Skeletal muscle cell (primary cell): ENCODE results near the gene ZSWIM1.
"Not testable (repeated sequence)": the region's sequence is repeated elsewhere in the genome, so short reads cannot be mapped to it uniquely, and the experiment has no call there.

Source experiments
- DNase-seq: peaks from one replicate; pipeline ENCODE4 v3.0.0-alpha.2; 2010; ENCODE audit warnings: low read depth
- H3K4me3 ChIP-seq: 2 replicates; pipeline ENCODE4 v1.5.1; 2011; ENCODE audit warnings: low read depth, mild to moderate bottlenecking, control low read depth, low read length, moderate library complexity

The ZSWIM1 gene

DNA sequence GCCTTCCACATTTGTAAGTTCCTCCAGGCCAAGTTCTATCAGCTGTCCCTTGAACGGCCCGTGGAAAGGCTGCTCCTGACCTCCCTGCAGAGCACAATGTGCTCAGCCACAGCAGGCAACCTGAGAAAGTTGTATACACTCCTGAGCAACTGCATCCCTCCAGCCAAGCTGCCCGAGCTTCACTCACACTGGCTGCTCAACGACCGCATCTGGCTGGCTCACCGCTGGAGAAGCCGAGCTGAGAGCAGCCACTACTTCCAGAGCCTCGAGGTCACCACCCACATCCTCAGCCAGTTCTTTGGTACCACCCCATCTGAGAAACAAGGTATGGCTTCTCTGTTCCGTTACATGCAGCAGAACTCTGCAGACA lies 2.1 kb downstream of the ZSWIM1 start:
- H3K4me3 ChIP-seq, result no peak overlapping the region
- DNase-seq, result no peak

DNA sequence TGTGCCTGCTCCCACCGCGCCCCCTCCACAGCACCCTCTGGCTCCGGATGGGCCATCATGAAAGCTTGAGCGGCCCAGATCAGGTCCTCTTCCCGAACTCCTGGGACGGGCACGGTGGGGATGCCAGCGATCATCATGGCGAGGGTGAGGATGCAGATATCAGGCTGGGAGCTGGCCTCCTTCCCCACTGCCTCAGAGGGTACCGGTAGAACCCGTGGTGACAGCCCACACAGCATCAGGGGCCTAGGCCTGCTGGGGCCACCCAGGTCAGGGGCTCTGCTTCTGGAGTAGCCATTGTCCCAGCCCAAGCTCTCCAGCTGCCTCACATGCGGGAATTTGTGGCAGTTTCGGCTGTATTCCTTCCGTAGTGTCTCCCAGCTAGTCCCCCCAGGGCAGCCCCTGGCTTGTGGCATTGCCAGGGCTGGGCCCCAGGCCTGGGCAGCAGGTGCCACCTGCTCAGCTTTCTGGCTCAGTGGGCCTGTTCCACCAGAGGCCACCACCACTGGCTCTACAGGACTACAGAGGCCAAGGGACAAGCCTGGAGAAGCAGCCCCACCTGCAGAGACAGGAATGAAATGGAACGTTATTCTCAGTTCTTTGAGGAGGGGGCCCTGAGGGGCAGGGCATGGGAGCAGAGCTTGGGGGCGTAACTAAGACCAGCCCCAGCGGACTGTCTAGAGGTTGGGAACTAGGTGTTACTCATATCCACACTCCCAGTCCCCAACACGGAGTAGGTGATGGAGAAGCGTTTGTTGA lies 5.7 kb downstream of the ZSWIM1 start:
- no peak for DNase-seq
- H3K4me3 ChIP-seq, result no peak overlapping the region

DNA sequence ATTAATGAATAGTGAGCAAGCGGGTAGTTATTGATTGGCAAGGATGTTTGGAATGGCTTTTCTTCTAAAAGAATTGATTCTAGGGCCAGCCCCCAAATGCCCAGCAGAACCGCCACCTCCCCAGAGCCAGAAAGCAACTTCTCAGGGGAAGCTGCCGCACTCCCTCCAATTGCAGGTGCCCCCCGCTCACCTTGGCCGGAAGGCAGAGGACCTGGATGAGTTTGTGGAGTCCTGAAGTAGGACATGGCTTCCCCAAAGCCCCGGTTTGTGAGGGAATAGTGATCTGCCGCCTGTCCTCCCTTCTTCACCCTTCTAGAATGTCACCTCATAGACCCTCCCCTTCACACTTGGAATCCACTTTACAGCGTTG lies 6.3 kb downstream of the ZSWIM1 start, which contains the start of gene SPATA25:
SPATA25 (minus strand) TSS at position 277 of the 370 bp plus-strand sequence; CDS start at position 245, 32 bp downstream.
- no peak within 1 kb of the TSS for H3K4me3 ChIP-seq
- no peak for DNase-seq

DNA sequence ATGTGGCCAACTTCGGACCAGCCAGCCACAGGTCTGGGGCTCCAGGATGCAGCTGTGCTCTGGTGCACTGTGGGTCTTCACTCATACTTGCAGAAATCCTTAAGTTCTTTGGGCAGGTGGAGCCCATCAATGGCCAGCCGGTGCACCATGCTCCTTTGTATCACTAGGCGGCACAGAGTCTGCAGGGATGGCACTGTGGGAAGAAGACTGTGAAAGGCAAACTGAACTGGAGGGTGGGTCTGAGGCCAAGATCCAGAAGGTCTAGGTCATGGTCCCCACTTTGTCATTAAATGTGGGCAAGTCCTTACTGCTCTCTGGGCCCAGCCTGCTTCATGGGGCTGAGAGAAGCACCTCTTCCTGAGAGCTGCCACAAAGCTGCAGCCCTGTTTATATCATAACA lies 7.7 kb downstream of the ZSWIM1 start:
- DNase-seq, result no peak
- H3K4me3 ChIP-seq, result no peak overlapping the region

DNA sequence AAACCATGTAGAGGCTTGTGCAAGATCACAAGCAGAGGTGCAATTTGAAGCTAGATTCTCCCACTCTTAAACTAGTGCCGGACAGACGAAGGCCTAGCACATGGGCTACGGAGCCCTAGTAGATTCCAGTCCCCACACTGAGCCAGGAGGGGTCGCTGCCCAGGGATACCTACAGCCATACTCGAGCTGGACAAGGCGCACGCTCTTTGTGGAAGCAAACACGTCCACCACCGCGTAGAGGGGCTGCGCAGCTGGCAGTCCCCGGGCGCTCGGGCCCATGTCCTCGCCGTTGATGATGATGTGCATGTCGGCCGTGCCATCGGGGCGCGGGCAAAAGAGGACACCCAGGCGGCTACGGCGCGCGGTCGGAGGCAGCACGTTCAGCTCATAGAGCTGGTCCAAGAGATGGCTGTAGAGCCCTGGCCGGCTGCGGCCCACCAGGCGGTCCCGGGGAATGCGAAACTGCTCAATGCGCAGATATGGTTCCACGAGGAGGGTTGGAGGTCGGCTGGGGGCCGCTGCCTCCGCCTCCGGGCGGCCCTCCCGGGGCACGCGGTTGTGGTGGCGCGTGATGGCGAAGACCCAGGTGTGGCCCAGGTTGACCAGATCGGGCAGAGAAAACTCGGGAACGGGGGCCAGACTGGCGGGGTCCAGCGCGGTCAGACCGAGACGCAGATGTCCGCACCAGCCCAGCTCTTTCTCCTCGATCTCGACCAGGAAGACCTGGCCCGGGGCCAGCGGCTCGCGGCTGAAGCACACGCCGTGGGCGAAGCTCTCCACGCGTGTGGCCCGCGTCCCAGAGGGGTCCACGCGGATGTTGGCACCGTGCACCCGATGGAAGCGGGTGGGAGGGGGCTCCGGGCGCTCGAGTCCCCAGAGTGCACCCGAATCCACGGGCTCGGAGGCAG lies 9.3 kb downstream of the ZSWIM1 start:
- DNase-seq, result peak; percentile 39
- peak overlapping the region; percentile 75 for H3K4me3 ChIP-seq

DNA sequence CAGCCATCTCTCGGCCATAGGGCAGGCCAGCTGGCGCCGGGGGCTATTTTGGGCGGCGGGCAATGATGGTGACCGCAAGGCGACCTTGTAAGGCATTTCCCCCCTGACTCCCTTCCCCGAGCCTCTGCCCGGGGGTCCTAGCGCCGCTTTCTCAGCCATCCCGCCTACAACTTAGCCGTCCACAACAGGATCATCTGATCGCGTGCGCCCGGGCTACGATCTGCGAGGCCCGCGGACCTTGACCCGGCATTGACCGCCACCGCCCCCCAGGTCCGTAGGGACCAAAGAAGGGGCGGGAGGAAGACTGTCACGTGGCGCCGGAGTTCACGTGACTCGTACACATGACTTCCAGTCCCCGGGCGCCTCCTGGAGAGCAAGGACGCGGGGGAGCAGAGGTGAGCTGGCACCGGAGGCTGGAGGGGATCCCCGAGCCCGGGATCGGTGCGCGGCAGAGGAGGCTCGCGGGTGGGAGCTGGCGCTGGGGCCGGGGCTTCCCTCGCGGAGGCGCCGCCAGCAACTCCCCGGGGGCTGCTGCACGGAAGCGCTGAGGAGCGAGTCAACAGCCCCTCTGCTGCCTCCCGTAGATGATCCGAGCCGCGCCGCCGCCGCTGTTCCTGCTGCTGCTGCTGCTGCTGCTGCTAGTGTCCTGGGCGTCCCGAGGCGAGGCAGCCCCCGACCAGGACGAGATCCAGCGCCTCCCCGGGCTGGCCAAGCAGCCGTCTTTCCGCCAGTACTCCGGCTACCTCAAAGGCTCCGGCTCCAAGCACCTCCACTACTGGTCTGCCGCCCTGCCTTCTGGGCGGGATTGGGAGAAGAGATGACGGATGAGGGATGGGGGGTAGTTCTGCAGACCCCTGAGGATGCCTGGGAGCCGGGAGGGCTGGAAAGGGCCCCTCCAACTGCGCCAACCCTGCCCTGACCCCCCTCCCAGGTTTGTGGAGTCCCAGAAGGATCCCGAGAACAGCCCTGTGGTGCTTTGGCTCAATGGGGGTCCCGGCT lies 10.3 kb downstream of the ZSWIM1 start, which contains the start of the genes CTSA and NEURL2:
CTSA (plus strand) TSS at position 351 of the 999 bp plus-strand sequence; CDS start at position 585, 234 bp downstream.
NEURL2 (minus strand) TSS at position 224 of the 999 bp plus-strand sequence; CDS start at position 7, 217 bp downstream.
- peak; percentile 83 for DNase-seq
- peak within 1 kb of the TSS; percentile 75 for H3K4me3 ChIP-seq

DNA sequence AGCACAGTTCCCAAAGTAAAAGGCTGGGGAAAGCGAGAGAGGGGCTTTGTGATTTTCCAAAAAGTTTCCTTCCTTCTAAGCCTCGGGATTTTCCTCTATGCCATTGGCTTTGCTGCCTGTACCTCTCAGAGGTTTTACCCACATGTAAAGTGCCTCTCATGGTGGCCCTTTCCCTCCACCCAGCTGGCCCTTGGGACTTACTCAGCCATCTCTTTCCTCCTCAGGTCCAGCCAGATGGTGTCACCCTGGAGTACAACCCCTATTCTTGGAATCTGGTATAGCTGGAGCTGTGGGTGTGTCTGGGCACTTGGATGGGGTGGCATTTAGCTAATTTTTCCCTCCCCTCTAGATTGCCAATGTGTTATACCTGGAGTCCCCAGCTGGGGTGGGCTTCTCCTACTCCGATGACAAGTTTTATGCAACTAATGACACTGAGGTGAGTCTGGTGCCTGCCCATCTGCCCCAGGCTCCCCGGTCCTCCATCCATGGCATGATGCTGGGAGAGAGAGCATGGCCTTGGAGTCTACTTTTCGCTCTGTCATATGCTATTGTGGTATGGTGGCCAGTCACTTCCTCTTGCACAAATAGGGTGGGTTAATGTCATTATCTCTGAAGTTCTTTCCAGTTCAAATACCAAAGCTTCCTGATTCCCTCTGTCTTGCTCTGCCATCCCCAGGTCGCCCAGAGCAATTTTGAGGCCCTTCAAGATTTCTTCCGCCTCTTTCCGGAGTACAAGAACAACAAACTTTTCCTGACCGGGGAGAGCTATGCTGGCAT lies 11.2 kb downstream of the ZSWIM1 start:
- DNase-seq, result no peak
- peak overlapping the region; percentile 75 for H3K4me3 ChIP-seq

DNA sequence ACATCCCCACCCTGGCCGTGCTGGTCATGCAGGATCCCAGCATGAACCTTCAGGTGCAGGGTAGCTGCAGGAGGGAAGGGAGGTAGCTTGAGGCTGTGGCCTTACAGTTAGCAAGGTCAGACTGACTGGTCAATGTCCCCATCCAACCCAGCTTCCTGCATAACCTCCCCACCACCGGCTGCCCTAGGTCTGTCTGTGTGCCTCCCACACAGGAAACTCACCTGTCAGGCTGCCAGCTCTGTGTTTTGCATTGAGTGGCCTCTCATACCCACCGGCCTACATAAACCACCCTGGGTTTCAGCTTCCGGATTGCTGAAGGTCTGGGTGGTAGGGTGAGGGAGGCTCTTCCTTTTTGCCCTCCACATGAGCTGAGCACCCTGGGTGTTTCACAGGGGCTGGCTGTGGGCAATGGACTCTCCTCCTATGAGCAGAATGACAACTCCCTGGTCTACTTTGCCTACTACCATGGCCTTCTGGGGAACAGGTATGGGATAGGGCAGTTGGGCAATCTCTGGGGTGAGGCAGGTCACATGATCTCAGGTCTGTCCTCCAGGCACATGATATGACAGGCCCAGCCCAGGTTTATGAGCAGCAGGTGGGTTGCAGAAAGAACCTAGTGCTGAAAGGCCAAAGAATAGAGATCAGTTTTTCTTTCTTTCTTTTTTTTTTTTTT lies 11.9 kb downstream of the ZSWIM1 start:
- no peak for DNase-seq
- no peak overlapping the region for H3K4me3 ChIP-seq

DNA sequence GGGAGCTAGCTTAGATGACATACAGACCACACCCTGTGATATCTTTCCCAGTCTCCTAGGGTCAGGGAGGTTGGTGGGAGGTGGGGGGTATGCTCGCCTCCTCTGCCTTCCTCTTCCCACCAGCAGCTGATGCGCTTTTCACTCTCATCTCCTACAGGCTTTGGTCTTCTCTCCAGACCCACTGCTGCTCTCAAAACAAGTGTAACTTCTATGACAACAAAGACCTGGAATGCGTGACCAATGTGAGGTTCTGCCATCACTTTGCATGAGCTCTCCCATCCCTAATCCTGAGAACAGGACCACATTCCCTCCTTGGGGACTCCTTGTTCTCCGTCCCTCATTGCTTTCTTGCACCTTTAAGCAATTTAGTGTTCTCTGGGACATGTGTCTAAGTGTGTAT lies 12.8 kb downstream of the ZSWIM1 start:
- H3K4me3 ChIP-seq, result no peak overlapping the region
- no peak for DNase-seq

DNA sequence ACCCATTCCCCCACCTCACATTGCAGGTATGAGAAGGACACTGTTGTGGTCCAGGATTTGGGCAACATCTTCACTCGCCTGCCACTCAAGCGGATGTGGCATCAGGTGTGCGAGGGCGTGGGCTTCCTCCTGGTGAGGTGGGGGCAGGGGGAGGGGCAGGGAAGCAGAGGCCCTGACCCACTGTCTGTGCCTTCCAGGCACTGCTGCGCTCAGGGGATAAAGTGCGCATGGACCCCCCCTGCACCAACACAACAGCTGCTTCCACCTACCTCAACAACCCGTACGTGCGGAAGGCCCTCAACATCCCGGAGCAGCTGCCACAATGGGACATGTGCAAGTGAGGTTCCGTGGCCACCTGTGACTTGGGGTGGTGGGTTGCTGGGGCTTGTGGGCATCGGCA lies 13.8 kb downstream of the ZSWIM1 start:
- H3K4me3 ChIP-seq, result no peak overlapping the region
- no peak for DNase-seq

DNA sequence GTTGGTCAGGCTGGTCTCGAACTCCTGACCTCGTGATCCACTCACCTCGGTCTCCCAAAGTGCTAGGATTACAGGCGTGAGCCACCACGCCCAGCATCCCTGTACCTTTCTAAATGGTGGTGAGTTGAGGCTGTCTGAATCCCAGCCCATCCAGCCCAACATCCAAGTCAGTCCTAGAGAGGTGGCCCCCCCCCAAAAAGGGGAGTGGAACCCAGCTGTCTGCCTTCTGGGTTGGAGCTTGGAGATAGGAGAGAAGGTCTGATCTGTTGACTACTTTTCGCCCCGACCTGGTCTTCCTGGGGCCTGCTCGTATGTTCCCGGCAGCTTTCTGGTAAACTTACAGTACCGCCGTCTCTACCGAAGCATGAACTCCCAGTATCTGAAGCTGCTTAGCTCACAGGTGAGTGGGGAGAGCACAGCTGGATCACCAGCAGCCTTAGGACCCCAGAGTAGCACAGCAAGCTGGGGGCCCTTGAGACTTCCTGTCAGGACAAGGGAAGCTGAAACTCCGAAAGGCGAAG lies 15.7 kb downstream of the ZSWIM1 start:
- no peak for DNase-seq
- H3K4me3 ChIP-seq, result no peak overlapping the region

DNA sequence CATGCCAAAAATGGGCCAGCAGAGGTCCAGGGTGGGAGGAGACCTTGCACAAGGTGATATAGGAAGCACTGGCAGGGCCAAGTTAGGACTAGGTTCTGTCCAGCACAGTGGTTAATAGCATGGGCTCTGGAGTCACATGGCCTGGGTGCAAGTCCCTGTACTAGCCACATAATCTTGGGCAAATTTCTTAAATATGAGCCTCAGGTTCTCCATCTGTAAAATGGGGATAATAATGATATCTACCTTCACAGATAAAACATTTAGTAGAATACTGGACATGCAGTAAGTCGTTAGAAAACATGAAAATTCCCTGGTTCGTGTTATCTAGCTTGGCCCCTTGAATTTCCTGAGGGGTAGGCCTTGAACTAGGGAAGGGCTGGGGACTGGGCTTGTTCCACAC lies 16.3 kb downstream of the ZSWIM1 start:
- no peak overlapping the region for H3K4me3 ChIP-seq
- no peak for DNase-seq

DNA sequence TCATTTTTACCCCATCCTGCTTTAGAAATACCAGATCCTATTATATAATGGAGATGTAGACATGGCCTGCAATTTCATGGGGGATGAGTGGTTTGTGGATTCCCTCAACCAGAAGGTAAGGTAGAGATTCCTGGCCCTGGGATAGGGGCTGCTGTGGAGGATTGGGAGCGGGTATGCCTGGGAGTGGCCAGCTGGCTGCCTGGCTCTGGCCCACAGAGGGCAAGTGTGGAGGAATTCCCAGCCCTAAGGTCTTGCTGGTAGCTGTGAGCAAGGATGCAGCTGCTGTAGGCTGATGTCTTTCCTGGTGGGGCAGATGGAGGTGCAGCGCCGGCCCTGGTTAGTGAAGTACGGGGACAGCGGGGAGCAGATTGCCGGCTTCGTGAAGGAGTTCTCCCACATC lies 16.7 kb downstream of the ZSWIM1 start:
- no peak overlapping the region for H3K4me3 ChIP-seq

DNA sequence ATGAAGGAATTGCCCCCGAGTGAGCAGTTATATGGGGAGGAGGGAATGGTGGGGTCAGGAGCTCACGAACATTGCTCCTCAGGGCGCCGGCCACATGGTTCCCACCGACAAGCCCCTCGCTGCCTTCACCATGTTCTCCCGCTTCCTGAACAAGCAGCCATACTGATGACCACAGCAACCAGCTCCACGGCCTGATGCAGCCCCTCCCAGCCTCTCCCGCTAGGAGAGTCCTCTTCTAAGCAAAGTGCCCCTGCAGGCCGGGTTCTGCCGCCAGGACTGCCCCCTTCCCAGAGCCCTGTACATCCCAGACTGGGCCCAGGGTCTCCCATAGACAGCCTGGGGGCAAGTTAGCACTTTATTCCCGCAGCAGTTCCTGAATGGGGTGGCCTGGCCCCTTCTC lies 17.3 kb downstream of the ZSWIM1 start:
- H3K4me3 ChIP-seq, result no peak overlapping the region
- DNase-seq, result no peak

More for the DNA sequence above, 16.7 kb downstream of the ZSWIM1 start:
- no peak for DNase-seq

DNA sequence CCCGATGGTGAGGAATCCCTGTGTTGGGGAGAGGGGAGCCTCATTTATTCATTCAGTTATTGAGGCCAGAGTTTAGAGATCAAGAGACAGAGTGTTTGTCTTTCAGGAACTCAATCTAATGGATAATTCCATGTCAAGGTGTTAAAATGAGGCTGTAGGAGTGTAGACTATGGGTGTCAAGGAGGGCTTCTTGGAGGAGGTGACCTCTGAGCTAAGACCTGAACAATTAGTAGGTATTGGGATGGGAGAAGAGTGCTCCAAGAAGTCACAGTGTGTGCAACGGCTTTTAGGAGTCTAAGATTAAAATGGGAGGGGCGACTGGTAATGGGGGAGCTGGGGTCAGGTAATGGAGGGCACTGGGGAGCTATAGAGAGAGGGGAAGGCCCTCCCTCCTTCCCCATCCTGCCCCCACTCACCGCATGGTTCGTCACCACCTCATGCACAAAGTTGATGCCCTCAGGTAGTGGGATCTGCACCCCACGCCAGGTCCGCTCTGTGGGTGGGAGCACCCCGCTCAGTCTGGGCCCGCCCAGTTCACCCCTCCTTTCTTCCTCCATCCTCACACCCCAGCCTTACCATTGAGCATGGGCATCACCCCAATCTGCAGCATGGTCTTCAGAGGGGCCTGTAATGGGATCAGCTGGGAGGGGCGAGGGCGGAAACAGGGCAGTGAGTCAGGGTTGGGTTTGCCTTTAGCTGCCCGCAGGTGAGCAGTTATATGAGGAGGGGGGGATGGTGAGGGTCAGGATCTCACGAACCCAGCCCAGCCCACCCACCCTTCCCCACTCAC lies 18.2 kb downstream of the ZSWIM1 start:
- DNase-seq, result no peak
- no peak overlapping the region for H3K4me3 ChIP-seq

DNA sequence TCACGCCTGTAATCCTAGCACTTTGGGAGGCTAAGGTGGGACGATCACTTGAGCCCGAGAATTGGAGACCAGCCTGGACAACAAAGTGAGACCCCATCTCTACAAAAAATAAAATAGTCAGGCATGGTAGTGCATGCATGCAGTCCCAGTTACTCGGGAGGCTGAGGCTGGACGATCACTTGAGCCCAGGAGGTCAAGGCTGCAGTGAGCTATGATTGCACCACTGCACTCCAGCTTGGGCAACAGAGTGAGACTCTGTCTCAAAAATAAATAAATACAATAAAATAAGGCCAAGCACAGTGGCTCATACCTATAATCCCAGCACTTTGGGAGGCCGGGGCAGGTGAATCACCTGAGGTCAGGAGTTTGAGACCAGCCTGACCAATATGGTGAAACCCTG lies 20.3 kb downstream of the ZSWIM1 start:
- not testable (repeated sequence) for H3K4me3 ChIP-seq, DNase-seq

DNA sequence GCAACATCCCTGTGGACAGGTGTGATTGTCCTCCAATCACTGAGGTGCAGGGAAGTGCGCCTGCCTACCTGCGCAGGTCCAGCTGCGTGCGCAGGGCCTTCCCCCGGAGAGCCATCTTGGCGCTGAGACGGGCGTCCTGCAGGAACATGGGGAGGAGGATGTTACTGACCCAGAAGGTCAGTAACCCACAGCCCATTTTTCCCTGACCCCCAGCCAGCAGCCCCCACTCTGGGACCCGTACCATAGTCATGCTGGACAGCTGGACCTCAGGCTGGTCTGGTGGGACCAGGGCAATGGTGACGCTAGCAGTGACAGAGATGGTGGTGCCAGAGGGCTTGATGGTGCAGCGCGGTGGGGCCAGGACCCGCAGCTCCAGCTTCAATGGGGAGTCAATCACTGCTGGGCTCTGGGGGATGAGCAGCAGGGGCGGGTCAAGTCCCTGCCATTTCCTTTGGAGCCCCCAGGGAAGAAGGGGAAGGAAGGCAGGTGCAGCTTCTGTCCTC lies 21.2 kb downstream of the ZSWIM1 start:
- H3K4me3 ChIP-seq, result no peak overlapping the region
- no peak for DNase-seq
